ENCODE results near the gene ZNRF3.
A peak's percentile ranks its signal among the peaks of the same experiment; 100 is the strongest.

ZNRF3 gene

DNA sequence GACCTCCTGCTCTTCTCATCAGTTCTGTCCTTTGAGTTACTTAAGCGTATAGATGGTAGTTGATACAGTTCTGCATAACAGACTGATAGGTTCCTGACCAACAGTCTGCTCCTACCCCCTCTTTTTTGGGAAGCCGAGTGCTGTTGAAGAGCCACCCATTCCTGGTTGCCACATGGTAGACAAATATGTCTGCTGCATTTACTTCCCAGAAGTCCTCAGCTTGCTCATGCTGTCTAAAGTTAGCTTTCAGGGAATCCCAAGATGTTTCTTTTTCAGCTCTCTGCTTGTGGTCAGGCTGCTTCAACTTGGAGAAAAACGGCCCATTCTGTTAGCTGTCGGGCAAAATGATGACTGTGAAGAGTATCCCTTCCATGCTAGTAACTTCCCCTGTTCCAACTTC lies 129.6 kb downstream of the ZNRF3 start:
- no peak for DNase-seq
- no peaks in the 10 kb centered on the region for H3K36me3 Mint-ChIP-seq (ENCODE audit: low read depth)
- H3K9me3 Mint-ChIP-seq: no peaks in the 10 kb centered on the region
- peaks cover 4% of the 10 kb centered on the region for H3K4me1 Mint-ChIP-seq (ENCODE audit: low read depth)
- H3K27ac Mint-ChIP-seq: no peak overlapping the region
- no peak overlapping the region for H3K4me3 Mint-ChIP-seq
- H3K27me3 Mint-ChIP-seq: peaks cover 19% of the 10 kb centered on the region

DNA sequence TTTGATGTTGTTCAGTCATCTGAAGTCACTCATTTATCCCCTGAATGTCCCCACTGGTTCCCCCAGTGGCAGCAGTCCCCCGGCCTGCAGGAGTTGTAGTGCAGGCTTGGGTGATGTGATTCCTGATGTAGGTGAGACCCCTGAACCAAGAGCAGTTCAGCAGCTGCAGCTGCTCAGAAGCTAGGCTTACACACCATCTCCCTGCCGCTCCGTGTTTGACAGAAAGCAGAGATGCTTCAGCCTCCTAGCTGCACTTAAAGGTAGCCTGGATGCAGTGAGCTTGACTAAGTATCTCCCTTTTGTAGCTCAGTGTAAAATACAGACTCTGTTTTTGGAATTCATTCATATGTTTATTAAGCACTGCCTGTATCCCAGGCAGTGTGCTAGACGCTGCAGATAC lies 130.9 kb downstream of the ZNRF3 start:
- Mint-ChIP-seq H3K36me3 (ENCODE audit: low read depth) (no peaks in the 10 kb centered on the region), H3K27ac (no peak overlapping the region), H3K9me3 (peaks cover 4% of the 10 kb centered on the region), H3K4me3 (no peak overlapping the region), H3K27me3 (peaks cover 32% of the 10 kb centered on the region), H3K4me1 (ENCODE audit: low read depth) (peaks cover 4% of the 10 kb centered on the region)
- DNase-seq: no peak

DNA sequence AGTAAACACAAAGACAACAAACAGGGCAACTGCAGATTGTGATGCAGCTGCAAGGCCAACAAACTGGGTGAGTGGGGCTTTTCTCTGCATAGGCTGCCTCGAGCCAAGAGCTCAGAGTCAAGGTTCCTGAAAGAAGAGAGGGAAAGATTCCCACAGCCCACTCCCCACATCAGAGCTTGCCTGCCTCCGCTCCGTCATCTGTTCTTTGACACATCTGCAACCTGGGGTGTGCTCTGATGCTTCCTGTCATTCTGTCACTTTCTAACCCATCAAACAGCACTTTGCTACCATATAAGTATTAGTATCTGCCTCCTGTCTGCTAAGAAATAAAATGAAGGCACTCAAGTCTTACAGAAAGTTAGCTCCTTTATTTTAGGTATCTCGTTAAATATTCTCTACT lies 131.4 kb downstream of the ZNRF3 start:
- Mint-ChIP-seq H3K4me1 (ENCODE audit: low read depth) (peaks cover 4% of the 10 kb centered on the region), H3K27ac (no peak overlapping the region), H3K36me3 (ENCODE audit: low read depth) (no peaks in the 10 kb centered on the region), H3K27me3 (peaks cover 32% of the 10 kb centered on the region), H3K9me3 (peaks cover 4% of the 10 kb centered on the region), H3K4me3 (no peak overlapping the region)
- no peak for DNase-seq

DNA sequence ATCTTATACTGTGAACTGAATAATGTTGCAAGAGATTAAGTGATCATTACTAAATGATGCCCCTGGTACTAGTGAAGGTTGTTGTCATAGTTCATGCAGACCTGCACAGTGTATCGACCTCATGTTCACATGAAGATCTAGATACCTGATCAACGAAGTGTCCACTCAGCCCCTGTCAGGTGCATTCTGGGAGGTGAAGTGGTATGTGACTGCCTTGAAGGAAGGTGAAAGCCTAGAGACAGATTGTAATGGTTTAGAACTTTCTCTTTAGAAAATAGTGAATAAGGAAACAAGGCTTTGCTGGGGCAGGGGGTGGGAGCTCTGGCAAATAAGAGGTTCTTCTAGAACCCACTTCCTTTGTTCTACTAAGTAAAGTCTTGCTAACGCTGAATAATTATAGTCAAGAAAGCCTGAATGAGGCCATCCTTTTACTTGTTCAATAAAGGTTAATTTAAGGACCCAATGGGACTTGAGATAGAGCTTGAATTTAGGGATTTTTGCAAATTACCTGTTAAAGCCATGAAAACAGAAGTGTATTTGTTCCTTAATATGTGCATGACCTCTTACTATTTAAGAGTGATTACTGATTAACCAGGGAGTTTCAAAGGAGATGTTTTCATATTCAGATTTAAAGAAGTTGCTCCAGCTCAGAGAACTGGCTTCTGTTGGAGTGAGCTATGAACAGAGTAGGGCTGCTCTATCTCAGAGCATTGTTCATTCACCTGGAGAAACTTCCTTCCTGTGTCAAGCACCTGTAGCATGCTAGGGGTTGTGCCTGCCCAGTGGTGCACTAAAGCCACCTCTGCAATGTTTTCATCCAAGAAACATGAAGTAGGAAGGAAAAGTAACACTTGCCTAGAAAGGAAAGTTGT lies 132.9 kb downstream of the ZNRF3 start:
- peaks cover 4% of the 10 kb centered on the region for H3K9me3 Mint-ChIP-seq

DNA sequence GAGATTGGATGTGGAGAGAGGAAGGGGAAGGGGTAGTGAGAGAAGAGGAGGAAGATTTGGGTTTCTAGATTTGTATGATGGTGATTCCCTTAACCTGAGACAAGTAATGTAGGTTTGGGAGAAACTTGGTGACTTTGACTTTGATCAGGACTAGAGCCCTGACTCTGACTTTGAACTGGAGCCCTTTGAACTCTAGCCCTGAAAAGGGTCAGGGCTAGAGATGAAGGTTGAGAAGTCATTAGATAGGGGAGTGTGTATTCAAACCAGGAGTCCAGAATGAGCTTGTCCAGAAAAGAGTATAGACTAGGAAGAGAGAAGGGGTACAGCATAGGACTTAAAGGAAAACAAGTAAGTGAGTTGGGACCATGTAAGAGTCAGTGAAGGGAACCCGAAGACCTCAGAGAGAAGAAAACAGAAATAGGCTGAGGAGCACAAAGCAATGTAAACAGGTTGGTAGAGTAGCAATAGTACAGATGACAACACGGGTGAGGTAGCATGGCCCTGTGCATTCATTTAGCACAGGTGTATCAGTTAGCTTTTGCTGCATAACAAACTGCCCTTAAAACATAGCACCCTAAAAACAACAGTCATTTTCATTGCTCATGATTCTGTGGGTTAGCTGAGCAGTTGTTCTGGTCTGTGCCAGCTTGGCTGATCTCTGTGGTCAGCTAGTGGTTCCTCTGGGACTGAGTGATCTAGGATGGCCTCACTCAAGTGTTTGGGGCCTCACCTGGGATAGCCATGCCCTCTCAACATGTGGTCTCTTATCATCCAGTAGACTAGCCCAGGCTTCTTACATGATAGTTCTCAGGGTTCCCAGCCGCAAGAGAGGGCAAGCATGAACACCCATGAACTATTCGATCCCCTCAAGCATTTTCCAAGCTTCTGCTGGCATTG lies 135.2 kb downstream of the ZNRF3 start:
- Mint-ChIP-seq H3K9me3 (peaks cover 4% of the 10 kb centered on the region), H3K4me3 (no peak overlapping the region), H3K4me1 (ENCODE audit: low read depth) (peaks cover 4% of the 10 kb centered on the region), H3K27me3 (peaks cover 35% of the 10 kb centered on the region), H3K36me3 (ENCODE audit: low read depth) (no peaks in the 10 kb centered on the region), H3K27ac (no peak overlapping the region)
- DNase-seq: no peak

More for the DNA sequence above, 132.9 kb downstream of the ZNRF3 start:
- Mint-ChIP-seq H3K27ac (no peak overlapping the region), H3K4me3 (no peak overlapping the region), H3K4me1 (ENCODE audit: low read depth) (peaks cover 4% of the 10 kb centered on the region), H3K27me3 (peaks cover 29% of the 10 kb centered on the region), H3K36me3 (ENCODE audit: low read depth) (no peaks in the 10 kb centered on the region)
- DNase-seq: no peak

DNA sequence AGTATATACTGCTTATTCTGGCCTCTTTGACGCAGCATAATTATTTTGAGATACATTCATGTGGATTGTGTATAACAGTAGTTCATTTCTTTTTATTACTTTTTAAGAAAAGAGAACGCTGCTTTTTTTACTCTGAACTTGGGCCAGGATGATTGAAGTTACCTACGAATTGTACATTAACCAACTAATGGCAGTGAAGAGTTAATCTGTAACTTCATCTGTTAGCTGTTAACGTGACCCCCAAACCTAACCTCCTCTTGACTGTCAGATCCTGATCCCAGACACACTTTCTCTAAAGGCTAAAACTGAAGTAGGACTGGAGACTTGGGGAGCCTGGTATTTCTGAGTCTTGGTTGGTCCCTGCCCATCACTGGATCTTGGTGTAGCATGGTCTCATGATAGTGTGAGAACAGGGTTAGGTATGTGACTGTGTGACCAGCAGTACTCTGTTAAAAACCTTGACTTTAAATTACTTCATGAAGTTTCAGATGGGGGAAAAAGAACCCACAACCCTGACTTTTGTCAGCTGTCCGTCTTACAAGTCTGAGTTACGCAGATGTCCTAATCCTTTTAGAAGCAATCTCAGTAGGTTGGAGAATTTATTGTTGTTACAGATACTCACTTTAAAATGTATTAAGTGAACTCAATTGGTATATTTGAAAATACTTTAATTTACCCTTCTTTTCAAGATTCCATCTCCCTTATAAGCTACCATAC lies 138.9 kb downstream of the ZNRF3 start:
- Mint-ChIP-seq H3K9me3 (peaks cover 4% of the 10 kb centered on the region), H3K27ac (no peak overlapping the region), H3K4me3 (no peak overlapping the region), H3K36me3 (ENCODE audit: low read depth) (no peaks in the 10 kb centered on the region), H3K4me1 (ENCODE audit: low read depth) (no peaks in the 10 kb centered on the region), H3K27me3 (peaks cover 50% of the 10 kb centered on the region)
- DNase-seq: no peak

DNA sequence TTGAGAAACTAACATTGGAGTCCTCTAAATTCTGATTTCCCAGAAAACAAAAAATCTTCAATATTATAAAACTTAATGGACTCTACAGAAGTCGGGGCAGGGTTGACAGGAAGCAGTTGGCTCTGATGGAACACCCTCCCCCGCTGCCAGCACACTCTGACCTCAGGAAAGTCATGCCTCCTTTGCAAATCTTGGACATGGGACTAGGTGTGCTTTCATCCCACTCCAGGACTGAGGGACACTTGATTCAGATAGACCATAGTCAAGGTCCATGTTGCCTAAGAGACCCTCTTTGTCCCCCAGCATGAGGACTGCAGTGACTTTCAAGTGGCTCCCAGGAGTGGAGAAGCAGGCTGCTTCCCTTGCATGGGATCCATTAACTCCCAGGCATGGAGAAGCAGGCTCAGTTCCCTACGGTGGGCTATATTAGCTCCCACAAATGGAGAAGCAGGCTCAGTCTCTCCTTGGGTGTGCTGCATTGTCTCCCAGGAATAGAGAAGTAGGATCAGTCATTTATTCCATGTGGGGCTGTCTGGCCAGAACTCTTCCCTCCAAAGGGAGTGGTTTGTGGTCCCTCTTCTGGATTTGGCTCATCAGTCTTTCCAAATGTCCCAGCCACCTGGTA lies 139.9 kb downstream of the ZNRF3 start:
- DNase-seq: no peak
- no peaks in the 10 kb centered on the region for H3K4me1 Mint-ChIP-seq (ENCODE audit: low read depth)
- no peak overlapping the region for H3K4me3 Mint-ChIP-seq
- peaks cover 3% of the 10 kb centered on the region for H3K9me3 Mint-ChIP-seq
- no peaks in the 10 kb centered on the region for H3K36me3 Mint-ChIP-seq (ENCODE audit: low read depth)
- H3K27me3 Mint-ChIP-seq: peaks cover 52% of the 10 kb centered on the region
- no peak overlapping the region for H3K27ac Mint-ChIP-seq

DNA sequence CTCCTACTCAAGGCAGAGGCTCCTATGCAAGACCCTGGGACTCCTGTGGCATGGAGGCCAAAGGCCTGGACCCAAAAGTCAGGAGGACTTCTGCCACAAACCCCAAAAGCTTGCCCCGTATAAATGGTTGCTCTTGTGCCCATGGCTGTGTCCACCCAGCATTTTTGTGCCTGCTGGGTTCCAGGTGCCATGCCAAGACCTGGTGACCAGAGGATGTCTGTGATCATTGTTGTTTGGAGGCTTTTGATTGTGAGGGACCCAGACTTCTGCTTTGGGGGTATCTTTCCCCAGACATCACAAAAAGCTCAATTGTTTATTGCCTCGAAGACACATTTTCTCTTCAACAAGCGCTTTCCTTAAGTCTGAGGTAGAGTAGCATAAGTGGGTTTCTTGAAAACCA lies 143.2 kb downstream of the ZNRF3 start:
- H3K27ac Mint-ChIP-seq: no peak overlapping the region
- H3K36me3 Mint-ChIP-seq (ENCODE audit: low read depth): no peaks in the 10 kb centered on the region
- H3K9me3 Mint-ChIP-seq: no peaks in the 10 kb centered on the region
- DNase-seq: no peak
- peaks cover 74% of the 10 kb centered on the region for H3K27me3 Mint-ChIP-seq
- H3K4me1 Mint-ChIP-seq (ENCODE audit: low read depth): peaks cover 16% of the 10 kb centered on the region
- H3K4me3 Mint-ChIP-seq: no peak overlapping the region

DNA sequence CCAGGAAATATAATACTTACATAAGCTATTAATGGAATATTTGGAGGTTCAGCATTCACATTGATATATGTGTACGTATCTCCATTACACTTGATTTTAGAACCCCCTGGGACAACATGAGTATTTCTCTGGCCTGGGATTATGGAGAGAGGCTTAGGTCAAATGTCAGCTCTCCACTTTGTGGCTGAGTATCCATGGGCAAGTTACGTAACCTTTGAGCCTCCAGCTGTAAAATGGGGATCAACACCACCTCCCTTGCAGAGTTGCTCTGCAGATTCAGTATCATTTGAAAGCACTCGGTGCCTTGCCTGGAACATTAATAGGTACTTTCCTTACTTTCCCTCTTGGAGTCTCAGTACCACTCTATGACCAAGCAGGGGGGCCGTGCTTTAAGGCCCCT lies 145.1 kb downstream of the ZNRF3 start:
- no peaks in the 10 kb centered on the region for H3K9me3 Mint-ChIP-seq
- peaks cover 83% of the 10 kb centered on the region for H3K27me3 Mint-ChIP-seq
- H3K27ac Mint-ChIP-seq: no peak overlapping the region
- DNase-seq: no peak
- H3K4me1 Mint-ChIP-seq (ENCODE audit: low read depth): peaks cover 16% of the 10 kb centered on the region
- H3K4me3 Mint-ChIP-seq: no peak overlapping the region
- no peaks in the 10 kb centered on the region for H3K36me3 Mint-ChIP-seq (ENCODE audit: low read depth)

DNA sequence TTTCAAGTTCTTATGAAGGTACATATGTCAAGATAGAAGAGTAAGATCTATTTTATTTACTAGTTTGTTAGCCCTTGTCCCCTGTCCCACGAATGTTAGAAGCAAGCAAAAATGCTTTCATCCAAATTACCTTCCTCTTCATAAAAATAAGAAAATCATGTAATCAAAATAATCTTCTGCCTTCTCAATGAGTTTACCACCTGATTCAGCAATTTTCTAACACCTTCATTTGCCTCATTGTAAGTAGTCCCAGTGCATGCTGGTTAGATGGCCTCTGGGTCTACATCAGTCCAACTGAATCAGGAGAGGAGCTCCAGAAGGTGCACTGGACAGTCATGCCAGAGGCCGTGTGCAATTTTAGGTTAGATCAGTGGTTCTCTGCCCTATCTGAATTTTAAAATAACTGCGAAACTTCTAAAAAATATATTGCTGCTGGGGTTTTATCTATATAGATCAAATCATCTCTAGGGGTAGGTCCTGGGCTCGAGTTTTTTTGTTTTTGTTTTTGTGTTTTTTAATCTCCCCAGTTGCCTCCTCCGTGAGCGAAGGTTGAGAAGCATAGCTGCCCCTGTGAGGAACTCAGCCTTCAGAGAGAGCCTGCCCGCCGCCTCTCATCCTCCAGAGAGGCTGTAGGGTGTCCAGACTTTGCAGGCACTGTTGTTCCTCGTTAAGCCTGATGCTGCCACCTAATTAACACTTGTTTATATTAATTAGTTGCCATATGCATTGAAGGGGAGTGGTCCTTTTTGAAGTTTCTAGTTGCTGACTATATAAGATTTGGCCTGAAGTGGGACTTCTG lies 146.0 kb downstream of the ZNRF3 start:
- DNase-seq: no peak
- Mint-ChIP-seq H3K36me3 (ENCODE audit: low read depth) (no peaks in the 10 kb centered on the region), H3K27me3 (peaks cover 85% of the 10 kb centered on the region), H3K4me1 (ENCODE audit: low read depth) (peaks cover 16% of the 10 kb centered on the region), H3K4me3 (no peak overlapping the region), H3K27ac (no peak overlapping the region), H3K9me3 (no peaks in the 10 kb centered on the region)

DNA sequence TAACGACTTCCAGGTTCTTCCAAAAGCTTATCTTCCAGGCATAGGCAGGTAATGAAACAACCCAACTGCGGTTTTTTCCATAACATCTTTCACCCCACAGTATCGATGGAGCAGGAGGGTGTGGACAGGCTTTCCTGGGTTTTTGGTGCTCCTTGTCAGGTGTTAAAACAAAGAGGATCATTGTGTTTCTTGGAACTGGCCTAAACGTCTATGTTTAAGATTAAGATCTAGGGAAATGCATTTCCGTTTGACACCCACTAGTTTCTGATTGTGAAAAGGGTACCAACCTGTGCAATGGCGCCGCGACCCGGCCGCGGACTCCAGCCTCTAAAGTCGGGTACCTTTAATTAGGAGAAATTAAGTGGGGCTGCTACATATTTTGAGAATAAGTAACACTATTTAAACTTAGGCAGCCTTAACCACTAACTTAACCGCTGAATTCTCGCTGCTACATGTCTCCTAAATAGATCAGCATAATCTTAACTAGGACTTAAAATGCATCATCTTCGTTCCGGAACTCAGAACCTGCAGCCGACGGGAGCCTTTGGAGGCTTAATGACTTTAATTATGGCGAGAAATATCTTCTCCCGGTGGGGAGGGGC lies 146.7 kb downstream of the ZNRF3 start:
- H3K4me1 Mint-ChIP-seq (ENCODE audit: low read depth): peaks cover 16% of the 10 kb centered on the region
- H3K4me3 Mint-ChIP-seq: peak overlapping the region; percentile 45
- no peaks in the 10 kb centered on the region for H3K9me3 Mint-ChIP-seq
- no peak overlapping the region for H3K27ac Mint-ChIP-seq
- no peaks in the 10 kb centered on the region for H3K36me3 Mint-ChIP-seq (ENCODE audit: low read depth)
- DNase-seq: no peak
- peaks cover 87% of the 10 kb centered on the region for H3K27me3 Mint-ChIP-seq

DNA sequence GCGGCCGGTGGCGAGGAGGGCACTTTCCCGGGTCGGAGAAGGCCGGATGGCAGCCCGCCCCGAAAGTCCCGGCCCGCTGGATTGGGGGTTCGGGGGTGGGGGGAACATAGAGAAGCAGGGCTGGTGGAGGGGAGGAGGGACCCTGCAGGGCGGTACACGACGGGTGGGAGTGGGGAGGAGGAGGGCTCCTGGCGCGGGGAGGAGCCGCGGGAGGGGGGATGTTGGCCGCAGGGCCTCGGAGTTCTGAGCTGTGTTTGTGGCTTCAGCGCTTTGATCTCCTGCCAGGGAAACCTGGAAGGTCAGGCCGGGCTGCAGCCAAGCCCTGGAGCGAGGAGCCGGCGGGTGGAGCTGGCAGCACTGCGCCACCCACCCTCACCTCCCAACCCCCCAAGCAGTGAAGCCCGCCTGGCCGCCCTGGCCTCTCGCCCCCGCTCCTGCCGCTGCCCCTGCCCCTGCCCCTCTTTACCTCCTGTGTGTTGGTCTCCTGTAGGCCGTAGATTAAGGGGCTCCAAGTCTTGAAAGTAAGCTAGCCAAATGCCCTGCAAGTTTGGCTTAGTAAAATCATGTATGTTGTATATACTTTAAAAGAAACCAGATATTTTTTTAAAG lies 147.3 kb downstream of the ZNRF3 start:
- peaks cover 82% of the 10 kb centered on the region for H3K27me3 Mint-ChIP-seq
- H3K4me1 Mint-ChIP-seq (ENCODE audit: low read depth): peaks cover 16% of the 10 kb centered on the region
- no peak for DNase-seq
- H3K4me3 Mint-ChIP-seq: peak overlapping the region; percentile 45
- no peaks in the 10 kb centered on the region for H3K36me3 Mint-ChIP-seq (ENCODE audit: low read depth)
- no peak overlapping the region for H3K27ac Mint-ChIP-seq
- no peaks in the 10 kb centered on the region for H3K9me3 Mint-ChIP-seq
